HPDE6-E6E7 (cell line): ENCODE measurements around the gene CLEC1A.

Experiments used
- DNase-seq: peaks from one replicate; pipeline ENCODE4 v3.0.0; 2011; ENCODE audit warnings: missing footprints; ENCODE audit errors: extremely low spot score

Gene CLEC1A

GRCh38 chr12:10098791-10099190 is at the start of gene CLEC1A:
TSS of gene CLEC1A (minus strand) at chr12:10098985. CDS start at chr12:10098922, 63 bp downstream.
- DNase-seq, result no peak

DNA sequence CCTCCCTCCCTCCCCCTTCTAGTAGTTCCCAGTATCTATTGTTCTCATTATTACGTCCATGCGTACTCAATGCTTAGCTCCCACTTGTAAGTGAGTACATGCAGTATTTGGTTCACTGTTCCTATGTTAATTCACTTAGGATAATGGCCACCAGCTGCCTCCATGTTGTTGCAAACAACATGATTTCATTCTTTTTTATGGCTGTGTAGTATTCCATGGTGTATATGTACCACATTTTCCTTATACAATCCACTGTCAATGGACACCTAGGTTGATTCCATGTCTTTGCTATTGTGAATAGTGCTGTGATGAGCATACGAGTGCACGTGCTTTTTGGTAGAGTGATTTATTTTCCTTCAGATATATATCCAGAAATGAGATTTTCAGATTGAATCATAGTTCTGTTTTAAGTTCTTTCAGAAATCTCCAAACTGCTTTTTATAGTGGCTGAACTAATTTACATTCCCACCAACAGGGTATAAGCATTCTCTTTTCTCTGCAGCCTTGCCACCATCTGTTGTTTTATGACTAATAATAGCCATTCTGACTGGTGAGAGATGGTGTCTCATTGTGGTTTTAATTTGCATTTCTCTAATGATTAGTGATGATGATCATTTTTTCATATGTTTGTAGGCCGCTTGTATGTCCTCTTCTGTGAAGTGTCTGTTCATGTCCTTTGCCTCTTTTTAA is 49.1 kb upstream of the CLEC1A start:
- DNase-seq, result no peak

DNA sequence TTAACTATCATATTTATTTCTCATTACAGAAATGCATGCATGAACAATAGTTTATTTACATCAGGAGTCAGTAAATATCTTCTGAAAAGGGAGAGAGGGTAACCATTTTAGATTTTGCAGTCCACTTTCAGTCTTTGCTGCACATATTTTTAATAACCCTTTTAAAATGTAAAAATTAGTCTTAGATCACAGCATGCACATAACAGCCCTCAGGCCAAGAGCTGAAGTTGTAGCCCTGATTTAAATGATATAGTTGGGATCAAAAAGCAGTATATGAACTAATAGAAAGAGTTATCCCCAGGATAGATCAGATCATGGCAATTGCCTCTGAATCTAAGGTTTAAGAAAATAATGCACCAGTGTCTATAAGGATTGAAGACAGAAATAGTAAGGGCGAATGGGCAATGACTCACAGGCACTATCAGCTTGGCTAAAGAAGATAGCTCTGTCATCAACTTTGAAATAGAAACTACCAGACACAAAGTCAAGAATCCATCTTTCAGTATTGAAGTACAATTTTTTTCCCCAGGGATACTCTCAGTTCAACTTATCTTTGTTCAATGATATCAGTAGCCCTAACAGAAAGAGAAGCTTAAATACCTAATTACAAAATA is 44.3 kb upstream of the CLEC1A start:
- DNase-seq, result no peak

DNA sequence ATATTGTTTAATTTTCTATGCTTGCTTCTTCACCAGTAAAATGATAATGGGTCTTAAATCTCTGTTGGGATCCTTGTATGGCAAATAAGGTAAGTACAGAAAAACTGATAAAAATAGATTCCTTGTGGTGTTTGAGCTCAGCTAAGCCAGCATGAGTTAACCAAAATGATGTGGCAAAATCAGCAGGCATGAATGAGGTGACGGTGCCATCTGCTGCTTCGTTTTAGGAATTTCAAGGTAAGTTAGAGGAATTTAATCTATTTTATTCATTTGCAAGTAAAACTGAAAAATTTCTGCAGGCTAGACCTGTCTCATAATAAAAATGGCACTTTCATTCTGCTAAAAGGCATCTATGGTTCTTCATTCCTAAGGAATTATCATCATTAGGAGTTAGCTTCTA is 41.2 kb upstream of the CLEC1A start:
- DNase-seq, result no peak

GRCh38 chr12:10136637-10137205 is 37.9 kb upstream of the CLEC1A start:
- no peak for DNase-seq

DNA sequence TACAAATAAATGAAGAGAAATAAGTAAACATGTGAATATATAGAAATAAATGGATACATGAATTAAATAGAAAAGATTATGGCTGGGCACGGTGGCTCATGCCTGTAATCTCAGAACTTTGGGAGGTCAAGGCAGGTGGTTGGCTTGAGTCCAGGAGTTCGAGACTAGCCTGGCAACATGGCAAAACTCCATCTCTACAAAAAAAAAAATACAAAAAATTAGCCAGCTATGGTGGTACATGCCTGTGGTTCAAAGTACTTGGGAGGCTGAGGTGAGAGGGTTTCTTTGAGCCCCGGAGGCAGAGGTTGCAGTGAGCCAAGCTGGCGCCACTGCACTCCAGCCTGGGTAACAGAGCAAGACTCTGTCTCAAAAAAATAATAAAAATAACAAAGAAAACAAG is 36.3 kb upstream of the CLEC1A start:
- no peak for DNase-seq

DNA sequence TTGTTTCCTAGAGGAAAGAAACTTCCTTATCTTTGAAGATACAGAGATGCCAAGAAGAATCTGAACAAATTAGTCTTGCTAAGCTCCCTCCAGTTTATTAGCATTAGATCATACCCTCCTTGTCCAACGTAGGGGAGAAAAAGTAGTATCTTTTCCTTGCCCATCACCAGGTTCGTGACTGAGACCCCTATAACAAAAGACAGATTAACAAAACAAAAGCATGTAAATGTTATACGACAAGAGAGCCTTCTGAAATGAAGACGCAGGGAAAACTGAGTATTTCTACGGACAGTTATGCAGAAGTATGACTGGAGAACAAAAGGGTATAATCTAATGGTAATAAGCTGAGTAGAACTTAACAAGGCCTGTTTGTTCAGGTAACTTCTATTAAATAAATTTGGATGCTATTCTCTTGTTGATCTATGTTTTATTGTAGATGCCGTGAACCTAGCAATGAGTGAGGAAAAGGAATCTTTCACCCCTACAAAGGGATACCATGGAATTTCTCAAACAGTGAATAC is 34.1 kb upstream of the CLEC1A start:
- DNase-seq, result no peak

DNA sequence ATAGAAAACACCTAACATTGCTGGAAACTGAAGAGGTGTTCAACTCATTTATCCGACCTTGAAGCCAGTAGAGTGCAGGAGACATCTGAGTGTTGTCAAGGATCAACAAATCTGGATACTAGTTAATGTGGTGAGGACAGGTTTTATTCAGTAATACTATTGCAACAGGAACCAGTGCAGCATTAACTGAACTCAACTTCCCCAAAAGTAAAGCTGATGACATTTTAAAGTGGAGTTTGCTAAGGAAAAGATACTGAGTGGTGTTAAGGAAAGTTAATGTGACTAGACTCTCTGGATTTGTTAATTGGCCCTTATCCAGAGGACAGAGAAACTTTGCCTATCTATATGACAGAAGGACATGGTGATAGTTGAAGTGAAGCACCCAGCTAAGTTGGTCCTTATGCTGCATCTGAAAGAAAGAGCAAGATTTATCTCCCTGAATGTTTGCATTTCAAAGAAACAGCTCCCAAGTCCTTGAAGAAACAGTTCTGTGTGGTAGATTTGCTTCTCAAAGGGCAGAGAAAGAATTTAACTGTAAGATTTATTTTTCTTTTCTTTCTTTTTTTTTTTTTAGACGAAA is 32.4 kb upstream of the CLEC1A start:
- DNase-seq, result no peak

DNA sequence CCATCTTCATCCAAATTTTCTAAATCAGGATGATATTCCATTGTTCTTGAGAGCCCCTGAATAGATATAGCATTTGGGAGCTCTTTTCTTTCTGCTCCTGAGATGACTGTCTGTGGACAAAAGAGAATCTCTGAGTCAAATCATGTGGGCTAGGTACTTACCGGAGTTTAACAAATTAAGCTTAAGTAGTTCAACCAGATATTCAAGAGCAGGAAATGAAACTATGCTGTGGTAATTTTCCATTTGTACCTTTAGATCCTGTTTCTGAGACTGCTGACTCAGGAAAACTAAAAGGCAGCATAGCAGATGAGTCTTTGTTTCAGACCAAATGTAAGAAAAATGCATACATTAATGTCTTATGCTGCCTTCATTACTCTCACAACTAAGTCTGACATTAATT is 31.3 kb upstream of the CLEC1A start, which contains the start of gene CLEC7A:
TSS of gene CLEC7A (minus strand) at position 158 of the 400 bp plus-strand sequence. CDS start at position 41, 117 bp downstream.
- DNase-seq, result peak; percentile 5

- DNase-seq, result no peak
Measured at GRCh38 chr12:10128687-10129086, 29.9 kb upstream of the CLEC1A start.

DNA sequence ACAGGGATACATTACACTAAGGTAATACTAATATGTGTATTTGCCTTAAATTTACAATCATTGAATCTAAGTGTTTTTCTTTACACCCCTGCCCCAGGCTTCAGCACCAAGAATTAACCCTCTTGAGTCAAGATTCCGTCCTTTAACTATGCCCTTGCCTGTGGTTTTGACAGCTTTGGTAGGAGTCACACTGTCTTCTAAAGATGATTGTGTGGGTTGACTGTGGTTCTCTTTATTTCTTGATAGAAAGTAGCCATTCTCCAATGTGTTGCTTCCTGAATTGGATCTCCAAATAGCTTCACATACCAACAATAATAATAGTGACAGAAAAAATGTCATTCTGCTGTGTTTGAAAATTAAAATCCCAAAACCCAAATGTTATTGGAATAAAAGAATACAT is 27.6 kb upstream of the CLEC1A start:
- no peak for DNase-seq

DNA sequence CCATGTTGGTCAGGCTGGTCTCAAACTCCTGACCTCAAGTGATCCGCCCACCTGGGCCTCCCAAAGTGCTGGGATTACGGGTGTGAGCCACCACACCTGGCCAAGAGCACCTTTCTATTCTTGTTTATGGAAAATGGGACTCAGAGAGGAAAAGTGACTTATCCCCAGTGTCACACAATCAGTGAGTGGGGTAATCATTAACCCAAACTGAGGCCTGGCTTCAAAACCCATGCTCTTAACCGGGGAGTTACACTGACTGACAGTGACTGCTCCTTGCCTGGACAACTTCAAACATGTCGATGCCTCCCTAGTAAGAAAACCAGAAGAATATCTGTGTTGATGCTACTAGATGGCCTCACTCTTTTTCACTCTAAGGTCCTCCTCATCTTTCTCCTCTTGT is 23.9 kb upstream of the CLEC1A start:
- DNase-seq, result no peak

DNA sequence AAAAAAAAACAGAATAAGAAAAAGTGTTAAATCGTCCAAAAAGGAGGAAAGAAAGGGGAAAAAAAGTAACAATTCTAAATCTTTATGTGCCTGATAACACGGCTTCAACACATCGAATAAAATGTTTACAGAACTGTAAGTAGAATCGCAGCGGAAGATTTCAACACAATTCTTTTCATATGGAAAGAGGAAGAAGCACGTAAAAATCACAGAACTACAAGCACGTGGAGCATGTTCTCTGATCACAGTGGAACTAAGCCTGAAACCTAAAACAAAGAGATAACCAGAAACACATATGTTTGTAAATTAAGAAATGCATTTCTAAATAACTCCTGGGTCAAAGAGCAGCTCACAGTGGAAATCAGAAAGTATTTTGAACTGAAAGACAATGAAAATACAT is 22.5 kb upstream of the CLEC1A start:
- no peak for DNase-seq

DNA sequence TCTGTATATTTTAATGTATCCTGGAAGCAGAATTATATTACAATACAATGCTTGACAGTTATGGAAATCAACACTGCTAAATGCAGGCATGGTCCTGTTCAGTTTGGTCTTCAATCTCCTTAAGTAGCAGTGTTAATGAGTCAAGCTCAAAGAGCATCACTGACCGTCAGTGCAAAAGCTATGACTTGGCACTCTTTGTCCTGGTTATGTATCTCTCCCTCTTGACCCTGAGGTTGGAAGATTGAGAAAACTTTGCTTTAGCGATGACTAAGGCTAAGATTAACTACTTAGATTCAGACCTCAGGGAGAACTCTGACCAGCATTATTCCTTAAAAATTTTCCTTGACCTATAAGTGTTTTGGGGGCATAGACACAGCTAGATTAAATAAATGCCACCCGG is 20.3 kb upstream of the CLEC1A start:
- DNase-seq, result no peak

DNA sequence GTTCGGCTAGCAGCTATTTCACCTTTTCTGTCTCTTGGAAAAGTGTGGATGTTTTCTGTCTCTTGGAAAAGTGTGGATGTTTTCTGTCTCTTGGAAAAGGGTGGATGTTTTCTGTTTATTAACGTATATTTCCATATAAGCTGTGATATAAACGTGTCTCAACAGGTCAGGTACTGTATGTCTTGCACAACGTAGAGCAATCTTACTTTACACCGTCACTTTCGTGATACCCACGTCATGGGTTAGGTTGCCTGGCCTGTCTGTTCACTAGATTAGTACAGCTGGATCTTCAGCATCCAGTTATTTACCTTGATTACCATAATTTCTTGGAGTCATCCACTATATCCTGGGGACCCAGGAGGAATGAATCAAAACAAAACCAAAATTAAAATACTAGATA is 17.1 kb upstream of the CLEC1A start:
- no peak for DNase-seq

DNA sequence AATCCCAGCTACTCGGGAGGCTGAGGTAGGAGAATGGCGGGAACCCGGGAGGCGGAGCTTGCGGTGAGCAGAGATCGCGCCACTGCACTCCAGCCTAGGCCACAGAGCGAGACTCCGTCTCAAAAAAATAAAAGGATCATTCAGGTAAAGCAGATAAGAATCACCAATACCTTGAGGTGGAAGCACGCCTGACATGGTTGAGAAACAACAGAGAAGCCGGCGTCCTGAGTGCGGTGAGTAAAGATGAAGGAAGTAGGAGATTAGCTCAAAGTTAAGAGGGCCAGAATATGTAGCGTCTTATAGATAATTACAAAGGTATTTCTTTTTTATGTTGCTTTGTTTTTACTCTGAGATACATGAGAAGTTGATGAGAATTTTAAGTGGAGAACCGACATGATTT is 16.5 kb upstream of the CLEC1A start:
- no peak for DNase-seq

DNA sequence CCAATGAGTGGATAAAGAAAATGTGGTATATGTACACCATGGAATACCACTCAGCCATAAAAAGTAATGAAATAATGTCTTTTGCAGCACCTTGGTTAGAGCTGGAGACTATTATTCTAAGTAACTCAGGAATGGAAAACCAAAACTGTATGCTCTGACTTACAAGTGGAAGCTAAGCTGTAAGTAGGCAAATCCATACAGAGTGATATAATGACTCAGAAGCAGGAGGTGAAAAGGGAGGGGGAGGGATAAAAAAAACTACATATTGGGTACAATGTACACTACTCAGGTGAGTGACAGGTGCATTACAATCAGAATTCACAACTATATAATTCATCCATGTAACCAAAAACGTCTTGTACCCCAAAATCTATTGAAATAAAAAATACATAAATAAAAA is 15.1 kb upstream of the CLEC1A start:
- no peak for DNase-seq

- no peak for DNase-seq
Measured at GRCh38 chr12:10113075-10113474, 14.3 kb upstream of the CLEC1A start.

GRCh38 chr12:10111451-10111850 is 12.7 kb upstream of the CLEC1A start:
- DNase-seq, result no peak

GRCh38 chr12:10110256-10110844 is 11.6 kb upstream of the CLEC1A start:
- no peak for DNase-seq

GRCh38 chr12:10102322-10102721 is 3.5 kb upstream of the CLEC1A start:
- DNase-seq, result no peak

- DNase-seq, result no peak
Measured at GRCh38 chr12:10101648-10102220, 2.9 kb upstream of the CLEC1A start.
